D721Med (cell line): ENCODE results near the gene KDELR3.

ENCODE experiments used
- DNase-seq: peaks from one replicate; pipeline ENCODE4 v3.0.0; 2011; ENCODE audit warnings: low spot score; ENCODE audit not compliant: insufficient read length
- FAIRE-seq: peaks from 2 replicates; lab custom pipeline; 2011; peaks lifted over from hg19 to GRCh38; lab: Jason Lieb, UNC
- TF ChIP-seq, protein P1 (sequence below): IDR thresholded peaks from 2 replicates; pipeline ENCODE4 v1.5.1; 2012; ENCODE audit warnings: mild to moderate bottlenecking, control low read depth; ENCODE audit not compliant: insufficient read depth; ENCODE audit errors: missing control alignments

KDELR3 gene

GRCh38 chr22:38440747-38441350 lies 27.0 kb upstream of the KDELR3 start:
- no peak for FAIRE-seq
- TF ChIP-seq, protein P1, sequence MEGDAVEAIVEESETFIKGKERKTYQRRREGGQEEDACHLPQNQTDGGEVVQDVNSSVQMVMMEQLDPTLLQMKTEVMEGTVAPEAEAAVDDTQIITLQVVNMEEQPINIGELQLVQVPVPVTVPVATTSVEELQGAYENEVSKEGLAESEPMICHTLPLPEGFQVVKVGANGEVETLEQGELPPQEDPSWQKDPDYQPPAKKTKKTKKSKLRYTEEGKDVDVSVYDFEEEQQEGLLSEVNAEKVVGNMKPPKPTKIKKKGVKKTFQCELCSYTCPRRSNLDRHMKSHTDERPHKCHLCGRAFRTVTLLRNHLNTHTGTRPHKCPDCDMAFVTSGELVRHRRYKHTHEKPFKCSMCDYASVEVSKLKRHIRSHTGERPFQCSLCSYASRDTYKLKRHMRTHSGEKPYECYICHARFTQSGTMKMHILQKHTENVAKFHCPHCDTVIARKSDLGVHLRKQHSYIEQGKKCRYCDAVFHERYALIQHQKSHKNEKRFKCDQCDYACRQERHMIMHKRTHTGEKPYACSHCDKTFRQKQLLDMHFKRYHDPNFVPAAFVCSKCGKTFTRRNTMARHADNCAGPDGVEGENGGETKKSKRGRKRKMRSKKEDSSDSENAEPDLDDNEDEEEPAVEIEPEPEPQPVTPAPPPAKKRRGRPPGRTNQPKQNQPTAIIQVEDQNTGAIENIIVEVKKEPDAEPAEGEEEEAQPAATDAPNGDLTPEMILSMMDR = no peak
- no peak for DNase-seq

GRCh38 chr22:38441620-38442287 lies 26.1 kb upstream of the KDELR3 start:
- TF ChIP-seq, protein P1 = no peak
- FAIRE-seq (no peak), DNase-seq (no peak)

- DNase-seq (no peak), FAIRE-seq (no peak)
- TF ChIP-seq, protein P1 = no peak
Measured at GRCh38 chr22:38442967-38443627, 24.8 kb upstream of the KDELR3 start.

GRCh38 chr22:38443628-38444521 lies 24.0 kb upstream of the KDELR3 start:
- no peak for DNase-seq
- TF ChIP-seq, protein P1 = no peak
- no peak for FAIRE-seq

GRCh38 chr22:38444783-38445182 lies 23.1 kb upstream of the KDELR3 start:
- TF ChIP-seq, protein P1 = no peak
- FAIRE-seq (no peak), DNase-seq (no peak)

- TF ChIP-seq, protein P1 = no peak
- no peak for FAIRE-seq
- DNase-seq = no peak
Measured at GRCh38 chr22:38446018-38446601, 21.8 kb upstream of the KDELR3 start.
